DMS114 treated with DMSO at 0.1 percent for 48 hours (cell line): Measurements from ENCODE around the gene ABITRAM.

Source experiments
- DNase-seq: peaks from one replicate; lab custom pipeline; 2025; ENCODE audit not compliant: unreplicated experiment; lab: John Stamatoyannopoulos, UW

The ABITRAM gene

DNA sequence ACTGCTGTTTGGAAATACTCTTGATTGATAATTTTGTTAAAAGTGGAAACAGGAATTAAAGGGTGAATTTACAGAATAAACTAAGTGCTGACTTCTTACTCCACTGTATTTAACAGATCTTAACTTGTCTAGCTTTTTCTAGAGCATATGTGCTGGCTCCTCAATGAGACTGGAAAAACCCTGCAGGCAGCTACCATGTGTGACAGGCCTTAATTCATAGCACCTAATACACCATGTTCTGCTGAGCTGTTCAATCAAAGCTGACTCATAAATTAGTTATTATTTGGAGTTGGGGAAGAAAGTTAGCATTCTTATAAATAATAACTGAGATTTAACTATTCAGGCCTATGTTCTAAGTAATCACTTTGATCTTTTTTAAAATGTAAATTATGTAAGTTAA, 49.7 kb downstream of the ABITRAM start:
- DNase-seq: no peak
